K562 (cell line): ENCODE results near the gene CALML6. TPM values are rescaled to one million over a fixed set of nuclear protein-coding genes. Genes with fewer than 3 reads are reported as not detected.

ENCODE experiments used
- ATAC-seq: fragments of 200-7000 bp; cut with Tn5 transposase; 3 replicates; pipeline ENCODE4 v1.9.1; 2020; ENCODE audit warnings: moderate library complexity
- BruUV-seq: library from RNA; stranded (reverse); fragments of 400-500 nt; replicated peaks from 2 replicates; lab custom pipeline; 2021; lab: Mats Ljungman, UMichigan
- CTCF ChIA-PET: fragments of 300-600 bp; formaldehyde crosslinking; extraction: SDS; loops from one replicate; lab custom pipeline; 2021; ENCODE audit warnings: low intra/inter-chr PET ratio; lab: Yijun Ruan, JAX
- POLR2A ChIA-PET: fragments of 300-600, 350-650 bp; sonication (Branson Sonifier 250); formaldehyde crosslinking; extraction: SDS; loops from one replicate; lab custom pipeline; 2021; ENCODE audit warnings: antibody characterized with exemption, inconsistent platforms; lab: Yijun Ruan, JAX
- DNase-seq, 4 experiments: peaks; one replicate each; pipeline versions ENCODE4 v3.0.0 to v3.0.0-alpha.2; 2011 to 2018; ENCODE audit warnings: low spot score in 3 of 4, mixed read lengths in 3 of 4; ENCODE audit errors: extremely low read depth in 1 of 4
- FAIRE-seq: peaks from 2 replicates; lab custom pipeline; 2011; peaks lifted over from hg19 to GRCh38; lab: Jason Lieb, UNC
- H2AFZ ChIP-seq: 2 replicates; pipeline ENCODE4 v1.6.0; 2011; ENCODE audit warnings: low read depth, low read length, control low read depth, inconsistent platforms
- H3K27ac ChIP-seq: fragments of 200-600 bp; 3 replicates; pipeline ENCODE4 v1.8.0; 2011; ENCODE audit warnings: low read depth, mild to moderate bottlenecking, control low read depth, inconsistent platforms, low read length, moderate library complexity, mixed read lengths; ENCODE audit errors: extremely low read depth
- H3K27me3 ChIP-seq, 2 experiments: fragments of 300-600 bp in 1 of 2; 2 replicates in 1 of 2; 3 replicates in 1 of 2; pipeline versions ENCODE4 v1.6.0 to v1.8.0; 2011; ENCODE audit warnings: inconsistent platforms in 2 of 2, low read length in 2 of 2, mild to moderate bottlenecking in 1 of 2, mixed read lengths in 1 of 2, moderate library complexity in 1 of 2; ENCODE audit not compliant: control insufficient read depth in 2 of 2, insufficient read depth in 2 of 2
- H3K36me3 ChIP-seq: fragments of 300-600 bp; 3 replicates; pipeline ENCODE4 v1.8.0; 2011; ENCODE audit warnings: mild to moderate bottlenecking, low read length, inconsistent platforms; ENCODE audit not compliant: control insufficient read depth, insufficient read depth
- H3K4me1 ChIP-seq, 2 experiments: fragments of 200-600 bp in 1 of 2; replicated peaks in 1 of 2; 2 replicates in 1 of 2; 3 replicates in 1 of 2; pipeline versions ENCODE4 v1.5.1 to v1.8.0; 2011; ENCODE audit warnings: inconsistent platforms in 2 of 2, low read length in 2 of 2, mild to moderate bottlenecking in 1 of 2, mixed read lengths in 1 of 2, moderate library complexity in 1 of 2; ENCODE audit not compliant: control insufficient read depth in 2 of 2, insufficient read depth in 2 of 2
- H3K4me2 ChIP-seq: 2 replicates; pipeline ENCODE4 v1.6.1; 2011; ENCODE audit warnings: low read length, control low read depth, inconsistent platforms, mixed read lengths; ENCODE audit not compliant: insufficient read depth
- H3K4me3 ChIP-seq: fragments of 200-600 bp; sonication (generic), shearing (Covaris generic); 2 replicates; pipeline ENCODE4 v1.5.1; 2016; ENCODE audit warnings: control low read depth, inconsistent platforms
- H3K79me2 ChIP-seq: fragments of 200-600 bp; 3 replicates; pipeline ENCODE4 v1.8.0; 2011; ENCODE audit warnings: low read length, inconsistent platforms; ENCODE audit not compliant: control insufficient read depth, insufficient read depth
- H3K9ac ChIP-seq, 2 experiments: 2 replicates each; pipeline versions ENCODE4 v1.6.0 to v1.6.1; 2011; ENCODE audit warnings: low read depth in 2 of 2, low read length in 2 of 2, control low read depth in 1 of 2, inconsistent platforms in 1 of 2, mild to moderate bottlenecking in 1 of 2, mixed read lengths in 1 of 2; ENCODE audit not compliant: insufficient read depth in 1 of 2
- H3K9me1 ChIP-seq: one replicate; pipeline ENCODE4 v1.6.0; 2011; ENCODE audit warnings: inconsistent platforms, mild to moderate bottlenecking, low read length, moderate library complexity; ENCODE audit not compliant: control insufficient read depth, insufficient read depth
- H3K9me3 ChIP-seq: replicated peaks from 2 replicates; pipeline ENCODE4 v1.5.1; 2011; ENCODE audit warnings: low read depth, low read length, inconsistent platforms; ENCODE audit not compliant: control insufficient read depth, insufficient read depth
- H4K20me1 ChIP-seq: replicated peaks from 2 replicates; pipeline ENCODE4 v1.6.1; 2011; ENCODE audit warnings: low read length, inconsistent platforms, mixed read lengths; ENCODE audit not compliant: control insufficient read depth, insufficient read depth
- CBFA2T3 ChIP-seq: fragments of 450-650 bp; IDR thresholded peaks from 2 replicates; pipeline ENCODE4 v1.6.1; 2017
- GMEB1 ChIP-seq: fragments of 250-450 bp; sonication (Bioruptor Pico); IDR thresholded peaks from 2 replicates; pipeline ENCODE4 v1.4.0; 2020; ENCODE audit warnings: mild to moderate bottlenecking
- JUNB ChIP-seq: fragments of 450-650 bp; formaldehyde crosslinking; conservative IDR thresholded peaks from 2 replicates; pipeline ENCODE4 v1.4.0; 2020; ENCODE audit warnings: mild to moderate bottlenecking
- NFXL1 ChIP-seq: fragments of 450-650 bp; formaldehyde crosslinking; IDR thresholded peaks from 2 replicates; pipeline ENCODE4 v1.4.0; 2021; ENCODE audit warnings: mild to moderate bottlenecking
- OTX1 ChIP-seq: fragments of 450-650 bp; formaldehyde crosslinking; IDR thresholded peaks from 2 replicates; pipeline ENCODE4 v1.4.0; 2022; ENCODE audit warnings: mild to moderate bottlenecking
- PHB ChIP-seq: fragments of 250-450 bp; sonication (Bioruptor Pico); IDR thresholded peaks from 2 replicates; pipeline ENCODE4 v1.5.0; 2021
- ZNF217 ChIP-seq: sonication (generic); formaldehyde crosslinking; IDR thresholded peaks from 2 replicates; pipeline ENCODE4 v1.8.0; 2022; ENCODE audit warnings: mild to moderate bottlenecking, missing genetic modification reagents
- ZNF253 ChIP-seq: fragments of 250-450 bp; sonication (Bioruptor Pico); conservative IDR thresholded peaks from 2 replicates; pipeline ENCODE4 v1.6.1; 2021; ENCODE audit warnings: mild to moderate bottlenecking
- ZNF592 ChIP-seq: fragments of 450-650 bp; IDR thresholded peaks from 2 replicates; pipeline ENCODE4 v1.6.1; 2017; ENCODE audit warnings: antibody characterized with exemption, mild to moderate bottlenecking
- WGBS: fragments of 100-300 bp; shearing (Covaris generic); methylation state at CpG from one replicate; pipeline ENCODE4 v1.1.6; 2016; ENCODE audit warnings: low coverage, mixed read lengths; ENCODE audit not compliant: insufficient coverage; ENCODE audit errors: missing lambda C conversion rate; 5-methylcytosine and 5-hydroxymethylcytosine counted together
- in situ Hi-C: fragments of 300-500 bp; cut with MboI; formaldehyde crosslinking; loops from 4 replicates; pipeline ENCODE4 v1.15.0; 2018; ENCODE audit warnings: inconsistent platforms, mixed read lengths
- intact Hi-C: fragments of 100-400 bp; cut with micrococcal nuclease; formaldehyde crosslinking; loops from 2 replicates; pipeline ENCODE4 v1.14.2; 2022
- polyA plus RNA-seq, 8 experiments: library from polyadenylated mRNA; depleted of rRNA in 4 of 8; stranded (reverse) in 5 of 8; unstranded in 3 of 8; fragments of >200 nt; fragmentation: Nextera tagmentation in 2 of 8; fragmentation: Illumina TruSeq in 1 of 8; extraction: Ambion mirVana in 2 of 8; extraction: Trizol in 1 of 8; gene quantifications; 2 replicates each; pipeline versions ENCODE4 v1.2.1 to v1.2.3, GENCODE V29; 2011 to 2014; ENCODE audit warnings: inconsistent platforms in 1 of 8, missing spikeins in 1 of 8
- total RNA-seq, 7 experiments: library from RNA; depleted of rRNA in 6 of 7; stranded (reverse); fragments of >200 nt in 6 of 7; fragmentation: Illumina TruSeq in 2 of 7; extraction: Trizol in 2 of 7; gene quantifications; 2 replicates each; pipeline versions ENCODE4 v1.2.1 to v1.2.3, GENCODE V29; 2011 to 2021; ENCODE audit warnings: low replicate concordance in 1 of 7

The CALML6 gene
- total and polyA plus RNA-seq, 9 of the 15 experiments (the other 6 are each of a cell fraction or from before 2014, with no cell fraction given): 0.14 TPM; not detected in 8

DNA sequence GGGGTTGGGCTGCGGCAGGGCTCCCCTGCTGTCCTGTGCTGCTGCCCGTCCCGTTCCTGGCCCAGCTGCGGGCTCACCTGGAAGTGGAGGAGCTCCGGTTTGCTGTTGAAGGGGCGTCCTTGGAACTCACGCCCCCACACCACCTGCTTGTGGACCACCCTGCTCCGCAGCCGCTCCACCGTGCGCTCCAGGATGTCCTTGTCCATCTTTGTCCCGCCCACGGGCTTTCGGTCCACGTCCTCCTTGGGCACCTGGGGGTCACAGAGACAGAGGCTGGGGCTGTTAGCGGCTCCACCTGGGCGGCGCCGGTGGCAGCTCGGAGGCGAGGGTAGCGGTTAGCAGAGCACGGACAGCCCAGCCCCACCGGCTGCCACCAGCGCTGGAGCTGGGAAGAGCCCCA, 49.8 kb downstream of the CALML6 start:
- H3K4me2 ChIP-seq: no peak overlapping the region
- ATAC-seq: no peak
- H3K79me2 ChIP-seq: no peaks in the 10 kb centered on the region
- DNase-seq: no peak
- no peak for FAIRE-seq
- CTCF ChIA-PET: no interaction called here
- BruUV-seq: no TSS peak
- H3K9me3 ChIP-seq: no peaks in the 10 kb centered on the region
- in situ Hi-C loops: loop anchor here (5.0 kb wide), 1 partner anchor 72 kb away; no protein-coding TSS in a partner anchor
- H3K9me1 ChIP-seq: no peaks in the 10 kb centered on the region
- H3K36me3 ChIP-seq: no peaks in the 10 kb centered on the region
- H3K4me3 ChIP-seq: no peak overlapping the region
- peaks cover 51 to 81% of the 10 kb centered on the region in 2 experiments for H3K27me3 ChIP-seq
- H3K9ac ChIP-seq: no peak overlapping the region
- POLR2A ChIA-PET: interaction anchor here (1.4 kb wide), 1 partner anchor 36 kb away, joined by 3 read pairs; no protein-coding TSS in a partner anchor
- H3K4me1 ChIP-seq: peaks cover 0 to 26% of the 10 kb centered on the region in 2 experiments; a peak in 3 of 5 replicates
- H4K20me1 ChIP-seq: peaks cover 8% of the 10 kb centered on the region
- intact Hi-C loops: no loop called here
- WGBS: 3% methylated on average over 25 of the region's 25 CpGs
- no peak overlapping the region for H2AFZ ChIP-seq
- no peak overlapping the region for H3K27ac ChIP-seq
- no peak for TF ChIP-seq OTX1 (CRISPR knock-in tag)

DNA sequence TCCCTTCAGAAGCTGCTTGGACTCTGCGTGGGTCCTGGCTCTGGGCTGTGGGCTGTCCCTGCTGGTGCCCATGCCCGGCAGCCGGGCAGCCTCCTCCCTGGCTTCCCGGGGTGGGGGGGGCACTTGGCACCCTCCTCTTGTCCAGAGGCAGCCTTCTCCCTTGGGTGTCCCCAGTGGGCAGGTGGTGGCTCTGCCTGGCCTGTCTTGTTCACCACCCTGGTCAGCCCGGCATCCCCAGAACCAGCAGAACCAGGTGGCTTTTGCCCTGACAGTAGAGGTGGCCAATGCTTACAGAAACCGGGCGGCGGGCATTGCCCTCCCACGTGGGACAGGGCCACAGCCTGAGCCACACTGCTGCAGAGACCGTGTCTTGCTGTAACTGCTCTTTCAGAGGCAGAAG, 50.5 kb downstream of the CALML6 start:
- in situ Hi-C loops (no loop called here), intact Hi-C loops (no loop called here)
- Histone ChIP-seq H3K9me3 (no peaks in the 10 kb centered on the region), H4K20me1 (peaks cover 8% of the 10 kb centered on the region), H2AFZ (no peak overlapping the region), H3K27me3 (peaks cover 47 to 74% of the 10 kb centered on the region in 2 experiments), H3K4me3 (no peak overlapping the region), H3K4me2 (no peak overlapping the region), H3K27ac (no peak overlapping the region), H3K79me2 (no peaks in the 10 kb centered on the region), H3K4me1 (peaks cover 0 to 27% of the 10 kb centered on the region in 2 experiments; a peak in 3 of 5 replicates), H3K9ac (no peak overlapping the region), H3K36me3 (no peaks in the 10 kb centered on the region), H3K9me1 (no peaks in the 10 kb centered on the region)
- no TSS peak for BruUV-seq
- FAIRE-seq (no peak), DNase-seq (no peak), ATAC-seq (no peak)
- ChIA-PET POLR2A (interaction anchor here (0.9 to 1.4 kb wide), 2 partner anchors 36 to 125 kb away, joined by 3 read pairs; no protein-coding TSS in a partner anchor), CTCF (no interaction called here)
- 3% methylated on average over 10 of the region's 10 CpGs for WGBS
- TF ChIP-seq CBFA2T3: no peak
- no peak for TF ChIP-seq ZNF592
- TF ChIP-seq GMEB1: no peak
- no peak for TF ChIP-seq ZNF253 (CRISPR knock-in tag)
- no peak for TF ChIP-seq JUNB (CRISPR knock-in tag)
- no peak for TF ChIP-seq NFXL1 (CRISPR knock-in tag)
- no peak for TF ChIP-seq ZNF217 (CRISPR knock-in tag)
- no peak for TF ChIP-seq PHB (CRISPR knock-in tag)
